ENCODE data around the gene PCDHGB4.

GRCh38 chr5:141360685-141361084 is 26.8 kb upstream of the PCDHGB4 start:
- TF ChIP-seq POLR2A (IDR thresholded peaks at IDR 0.05): no peak
- TF ChIP-seq CTCF (IDR thresholded peaks at IDR 0.05): no peak

Data from heart left ventricle (tissue), 13 donors.